ENCODE results near the gene MIOS. TPM values are rescaled to one million over a fixed set of nuclear protein-coding genes. Genes with fewer than 3 reads are reported as not detected.

The MIOS gene
- total and polyA plus RNA-seq, 5 donors from 2014 or later = 17.9 to 40.0 (median 23.2) TPM

DNA sequence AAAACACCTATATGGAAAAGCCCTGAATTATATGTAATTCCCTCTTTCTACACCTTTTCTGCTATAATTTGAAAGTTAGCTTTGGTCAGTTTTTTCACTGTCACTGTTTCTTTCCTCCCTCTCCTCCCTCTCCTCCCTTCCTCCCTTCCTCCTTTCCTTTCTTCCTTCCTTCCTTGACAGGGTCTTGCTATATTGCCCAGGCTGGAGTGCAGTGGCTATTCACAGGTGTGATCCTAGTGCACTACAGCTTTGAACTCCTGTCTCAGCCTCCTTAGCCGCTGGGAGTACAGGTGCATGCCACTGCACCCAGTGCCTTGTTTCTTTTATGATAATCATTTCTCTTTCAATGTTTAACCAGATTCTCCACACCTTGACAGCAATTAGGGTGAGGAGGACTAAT lies 51.7 kb downstream of the MIOS start:
- no peaks in the 10 kb centered on the region for H3K4me1 ChIP-seq (ENCODE audit: control insufficient read depth, insufficient read depth, low read length, poor library complexity, severe bottlenecking)
- no peaks in the 10 kb centered on the region for H3K9me3 Mint-ChIP-seq
- H3K4me1 Mint-ChIP-seq = peaks cover 0 to 14% (median 2%) of the 10 kb centered on the region in 4 donors
- no peak overlapping the region for H3K4me3 ChIP-seq (ENCODE audit: low read depth, low read length)
- H3K27me3 ChIP-seq (ENCODE audit: control insufficient read depth, insufficient read depth, low read length) = no peaks in the 10 kb centered on the region
- no peak overlapping the region for H3K4me3 Mint-ChIP-seq
- no peaks in the 10 kb centered on the region for H3K27me3 Mint-ChIP-seq
- no peaks in the 10 kb centered on the region for H3K36me3 ChIP-seq (ENCODE audit: control insufficient read depth, insufficient read depth, low read length)
- H3K27ac Mint-ChIP-seq = peak overlapping the region in 1 of 3 donors; percentile 2
- DNase-seq = no peak
- no peaks in the 10 kb centered on the region for H3K9me3 ChIP-seq (ENCODE audit: control insufficient read depth in 2 of 2, low read length in 2 of 2)
- no peak overlapping the region for H3K27ac ChIP-seq (ENCODE audit: insufficient read depth, low read length, poor library complexity, severe bottlenecking)
- H3K36me3 Mint-ChIP-seq = no peaks in the 10 kb centered on the region
- ATAC-seq (ENCODE audit: low read depth in 2 of 2) = no peak

DNA sequence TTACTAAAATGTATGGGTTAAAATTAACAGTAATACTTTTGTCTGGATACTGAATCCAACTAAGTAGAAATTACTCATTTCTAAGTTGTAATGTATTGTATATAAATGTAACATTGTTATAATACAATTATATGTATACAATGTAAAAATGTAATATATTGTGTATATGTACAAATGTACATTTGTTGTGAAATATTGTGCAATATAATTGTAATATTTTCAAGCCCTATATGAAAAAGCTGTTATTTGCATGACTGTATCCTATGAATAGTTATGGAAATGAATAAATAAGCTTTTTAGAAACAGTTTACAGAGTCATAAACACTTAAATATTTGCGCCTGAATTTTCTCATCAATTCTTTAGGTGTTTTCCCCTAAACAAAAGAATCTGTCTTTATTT lies 53.6 kb downstream of the MIOS start:
- Histone ChIP-seq H3K36me3 (ENCODE audit: control insufficient read depth, insufficient read depth, low read length) (no peaks in the 10 kb centered on the region), H3K27ac (ENCODE audit: insufficient read depth, low read length, poor library complexity, severe bottlenecking) (no peak overlapping the region), H3K4me1 (ENCODE audit: control insufficient read depth, insufficient read depth, low read length, poor library complexity, severe bottlenecking) (no peaks in the 10 kb centered on the region), H3K4me3 (ENCODE audit: low read depth, low read length) (no peak overlapping the region), H3K27me3 (ENCODE audit: control insufficient read depth, insufficient read depth, low read length) (no peaks in the 10 kb centered on the region), H3K9me3 (ENCODE audit: control insufficient read depth in 2 of 2, low read length in 2 of 2) (no peaks in the 10 kb centered on the region)
- H3K36me3 Mint-ChIP-seq = no peaks in the 10 kb centered on the region
- ATAC-seq (ENCODE audit: low read depth in 2 of 2) (no peak), DNase-seq (no peak)
- H3K27me3 Mint-ChIP-seq = no peaks in the 10 kb centered on the region
- H3K27ac Mint-ChIP-seq = no peak overlapping the region
- H3K9me3 Mint-ChIP-seq = no peaks in the 10 kb centered on the region
- H3K4me3 Mint-ChIP-seq = no peak overlapping the region
- H3K4me1 Mint-ChIP-seq = peaks cover 0 to 12% (median 2%) of the 10 kb centered on the region in 4 donors

DNA sequence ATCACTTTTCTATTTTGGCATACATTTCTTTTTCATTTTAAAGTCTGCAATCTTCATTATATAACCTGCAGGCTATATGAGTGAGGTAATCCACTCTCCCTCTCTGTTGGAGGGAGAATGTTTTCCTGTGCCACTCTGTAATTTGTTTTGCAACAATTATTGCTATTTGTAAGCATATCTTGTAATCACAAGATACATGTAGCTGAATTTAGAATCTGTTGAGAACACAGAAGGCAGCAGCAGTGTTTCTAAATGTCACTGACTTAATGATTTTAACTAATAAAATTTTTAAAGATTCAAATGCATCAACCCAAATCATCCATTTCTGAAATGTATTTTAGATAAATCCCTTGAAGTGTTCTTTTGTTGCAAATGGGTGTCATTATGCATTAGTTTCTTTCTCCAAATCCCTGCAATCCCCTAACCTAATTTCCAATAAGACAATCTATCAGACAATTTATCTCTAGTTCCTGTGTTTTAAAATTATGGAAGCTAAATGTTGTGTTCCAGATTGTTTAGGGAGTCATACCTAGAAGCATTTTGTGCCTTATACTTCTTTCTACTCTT lies 54.0 kb downstream of the MIOS start:
- Mint-ChIP-seq H3K27me3 (peaks cover 3% of the 10 kb centered on the region), H3K36me3 (no peaks in the 10 kb centered on the region), H3K27ac (no peak overlapping the region), H3K4me3 (no peak overlapping the region), H3K4me1 (peaks cover 0 to 9% (median 2%) of the 10 kb centered on the region in 4 donors), H3K9me3 (peaks cover 0 to under 1% (median 0%) of the 10 kb centered on the region in 7 donors)
- no peaks in the 10 kb centered on the region for H3K27me3 ChIP-seq (ENCODE audit: control insufficient read depth, insufficient read depth, low read length)
- H3K27ac ChIP-seq (ENCODE audit: insufficient read depth, low read length, poor library complexity, severe bottlenecking) = no peak overlapping the region
- no peaks in the 10 kb centered on the region for H3K36me3 ChIP-seq (ENCODE audit: control insufficient read depth, insufficient read depth, low read length)
- ATAC-seq (ENCODE audit: low read depth in 2 of 2) (no peak), DNase-seq (no peak)
- H3K4me1 ChIP-seq (ENCODE audit: control insufficient read depth, insufficient read depth, low read length, poor library complexity, severe bottlenecking) = no peaks in the 10 kb centered on the region
- H3K9me3 ChIP-seq (ENCODE audit: control insufficient read depth in 2 of 2, low read length in 2 of 2) = no peaks in the 10 kb centered on the region
- no peak overlapping the region for H3K4me3 ChIP-seq (ENCODE audit: low read depth, low read length)

DNA sequence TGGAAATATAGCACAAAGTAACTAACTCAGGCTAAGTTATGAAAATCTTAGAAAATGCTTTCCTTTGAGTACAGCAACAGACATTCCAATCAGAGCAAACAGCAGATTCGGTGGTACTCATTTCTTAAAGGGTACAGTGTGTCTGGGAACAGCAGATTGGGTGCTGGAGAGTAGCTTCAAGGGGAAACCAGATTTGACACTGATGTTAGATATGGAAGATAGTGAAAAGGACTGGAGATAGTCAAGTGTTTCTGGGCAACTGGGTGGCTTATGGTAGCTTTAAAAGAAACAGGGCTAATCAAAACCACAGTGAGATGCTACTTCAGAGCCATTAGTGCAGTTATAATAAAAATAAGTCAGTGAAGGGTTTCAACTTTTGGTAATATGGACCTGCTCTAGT lies 61.8 kb downstream of the MIOS start:
- no peak overlapping the region for H3K4me3 Mint-ChIP-seq
- peaks cover 0 to 8% (median 0%) of the 10 kb centered on the region in 7 donors for H3K9me3 Mint-ChIP-seq

DNA sequence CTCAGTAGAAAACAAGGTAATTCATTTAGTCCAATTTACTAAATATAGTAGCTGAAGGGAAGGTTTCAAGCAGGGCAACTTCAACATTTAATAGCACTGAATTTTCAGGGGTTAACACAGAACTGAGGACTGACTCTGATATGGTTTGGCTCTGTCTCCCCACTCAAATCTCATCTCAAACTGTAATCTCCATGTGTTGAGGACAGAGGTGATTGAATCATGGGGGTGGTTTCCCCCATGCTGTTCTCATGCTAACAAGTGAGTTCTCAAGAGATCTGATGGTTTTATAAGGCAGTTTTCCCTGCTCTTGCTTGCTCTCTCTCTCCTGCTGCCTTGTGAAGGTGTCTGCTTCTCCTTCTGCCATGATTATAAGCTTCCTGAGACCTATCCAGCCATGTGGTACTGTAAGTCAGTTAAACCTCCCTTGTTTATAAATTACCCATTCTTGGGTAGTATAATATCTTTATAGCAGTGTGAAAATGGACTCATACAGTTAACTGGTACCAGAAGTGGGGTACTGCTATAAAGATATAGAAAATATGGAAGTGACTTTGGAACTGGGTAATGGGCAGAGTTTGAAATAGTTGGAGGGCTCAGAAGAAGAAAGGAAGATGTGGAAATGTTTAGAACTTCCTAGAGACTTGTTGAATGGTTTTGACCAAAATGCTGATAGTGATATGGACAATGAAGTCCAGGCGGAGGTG lies 64.1 kb downstream of the MIOS start:
- Histone ChIP-seq H3K4me3 (ENCODE audit: low read depth, low read length) (no peak overlapping the region), H3K36me3 (ENCODE audit: control insufficient read depth, insufficient read depth, low read length) (no peaks in the 10 kb centered on the region), H3K27ac (ENCODE audit: insufficient read depth, low read length, poor library complexity, severe bottlenecking) (no peak overlapping the region), H3K4me1 (ENCODE audit: control insufficient read depth, insufficient read depth, low read length, poor library complexity, severe bottlenecking) (no peaks in the 10 kb centered on the region), H3K27me3 (ENCODE audit: control insufficient read depth, insufficient read depth, low read length) (peaks cover 2% of the 10 kb centered on the region), H3K9me3 (ENCODE audit: control insufficient read depth in 2 of 2, low read length in 2 of 2) (peaks cover 2 to 5% of the 10 kb centered on the region in 2 experiments)
- ATAC-seq (ENCODE audit: low read depth in 2 of 2) (no peak), DNase-seq (no peak)
- Mint-ChIP-seq H3K4me1 (peaks cover 0 to 1% (median 0%) of the 10 kb centered on the region in 4 donors), H3K9me3 (peaks cover 0 to 6% (median 0%) of the 10 kb centered on the region in 7 donors), H3K27ac (peak overlapping the region in 1 of 3 donors; percentile 38), H3K27me3 (peaks cover 9% of the 10 kb centered on the region), H3K36me3 (peaks cover 9% of the 10 kb centered on the region), H3K4me3 (no peak overlapping the region)

More for the DNA sequence above, 61.8 kb downstream of the MIOS start:
- H3K4me1 ChIP-seq (ENCODE audit: control insufficient read depth, insufficient read depth, low read length, poor library complexity, severe bottlenecking) = no peaks in the 10 kb centered on the region
- peaks cover 2 to 5% of the 10 kb centered on the region in 2 experiments for H3K9me3 ChIP-seq (ENCODE audit: control insufficient read depth in 2 of 2, low read length in 2 of 2)
- Mint-ChIP-seq H3K4me1 (peaks cover 0 to 1% (median 0%) of the 10 kb centered on the region in 4 donors), H3K27ac (no peak overlapping the region), H3K36me3 (peaks cover 4% of the 10 kb centered on the region), H3K27me3 (peaks cover 12% of the 10 kb centered on the region)
- no peak overlapping the region for H3K27ac ChIP-seq (ENCODE audit: insufficient read depth, low read length, poor library complexity, severe bottlenecking)
- H3K27me3 ChIP-seq (ENCODE audit: control insufficient read depth, insufficient read depth, low read length) = peaks cover 2% of the 10 kb centered on the region
- no peak overlapping the region for H3K4me3 ChIP-seq (ENCODE audit: low read depth, low read length)
- H3K36me3 ChIP-seq (ENCODE audit: control insufficient read depth, insufficient read depth, low read length) = no peaks in the 10 kb centered on the region
- no peak for DNase-seq
- ATAC-seq (ENCODE audit: low read depth in 2 of 2) = no peak

DNA sequence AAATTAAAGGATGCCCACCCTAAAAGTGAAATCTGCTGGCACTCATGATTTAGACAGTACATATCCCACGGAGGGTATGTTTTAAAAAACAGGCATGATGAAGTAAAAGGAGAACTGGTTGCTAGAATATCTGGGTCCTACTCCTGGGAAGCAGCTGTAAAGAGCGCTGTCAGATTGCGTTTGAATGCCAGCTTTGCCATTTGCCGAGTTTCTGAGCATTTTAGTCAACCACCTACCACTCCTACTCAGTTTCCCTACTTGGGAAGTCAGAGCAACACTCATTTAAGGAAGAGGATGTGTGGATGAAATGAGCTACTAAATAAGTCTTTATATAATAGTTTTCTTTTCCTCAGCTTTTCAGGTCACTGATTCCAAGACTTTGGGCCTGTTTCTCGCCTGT lies 72.7 kb downstream of the MIOS start:
- peak overlapping the region; percentile 92 for H3K4me3 ChIP-seq (ENCODE audit: low read depth, low read length)
- H3K36me3 ChIP-seq (ENCODE audit: control insufficient read depth, insufficient read depth, low read length) = peaks cover 16% of the 10 kb centered on the region
- Mint-ChIP-seq H3K9me3 (no peaks in the 10 kb centered on the region), H3K4me3 (peak overlapping the region; percentile 93 to 99 (median 96)), H3K27me3 (no peaks in the 10 kb centered on the region), H3K4me1 (peaks cover 8 to 54% (median 32%) of the 10 kb centered on the region in 4 donors), H3K36me3 (peaks cover 28% of the 10 kb centered on the region), H3K27ac (peak overlapping the region; percentile 96 to 100 (median 99))
- ATAC-seq (ENCODE audit: low read depth in 2 of 2) (no peak), DNase-seq (no peak)
- H3K27ac ChIP-seq (ENCODE audit: insufficient read depth, low read length, poor library complexity, severe bottlenecking) = peak overlapping the region; percentile 99
- H3K9me3 ChIP-seq (ENCODE audit: control insufficient read depth in 2 of 2, low read length in 2 of 2) = no peaks in the 10 kb centered on the region
- peaks cover 15% of the 10 kb centered on the region for H3K4me1 ChIP-seq (ENCODE audit: control insufficient read depth, insufficient read depth, low read length, poor library complexity, severe bottlenecking)
- no peaks in the 10 kb centered on the region for H3K27me3 ChIP-seq (ENCODE audit: control insufficient read depth, insufficient read depth, low read length)

DNA sequence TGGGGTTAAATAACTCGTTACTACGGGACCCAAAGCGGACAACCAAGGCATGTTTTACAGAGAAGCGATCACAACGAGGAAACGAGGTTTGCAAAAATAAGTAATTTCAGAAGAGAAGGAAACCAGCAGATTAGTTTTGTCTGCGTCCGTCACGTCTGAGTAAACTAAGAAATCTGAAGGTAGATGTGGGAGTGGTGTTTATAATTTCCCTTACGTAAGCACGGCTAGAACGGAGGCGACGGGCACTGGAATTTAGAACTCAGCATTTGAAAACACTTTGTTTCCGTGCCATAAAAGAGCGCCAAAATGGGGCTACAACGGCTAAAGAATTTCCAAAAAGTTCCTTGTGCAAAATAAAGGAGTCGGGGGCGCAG lies 73.2 kb downstream of the MIOS start:
- H3K27ac ChIP-seq (ENCODE audit: insufficient read depth, low read length, poor library complexity, severe bottlenecking) = peak overlapping the region; percentile 99
- H3K9me3 Mint-ChIP-seq = no peaks in the 10 kb centered on the region
- DNase-seq (peak; percentile 52 to 80 (median 78)), ATAC-seq (ENCODE audit: low read depth in 2 of 2) (peak; percentile 6 to 12)
- peaks cover 15% of the 10 kb centered on the region for H3K4me1 ChIP-seq (ENCODE audit: control insufficient read depth, insufficient read depth, low read length, poor library complexity, severe bottlenecking)
- no peaks in the 10 kb centered on the region for H3K9me3 ChIP-seq (ENCODE audit: control insufficient read depth in 2 of 2, low read length in 2 of 2)
- H3K4me3 ChIP-seq (ENCODE audit: low read depth, low read length) = peak overlapping the region; percentile 92
- H3K27ac Mint-ChIP-seq = peak overlapping the region; percentile 96 to 100 (median 99)
- H3K36me3 Mint-ChIP-seq = peaks cover 29% of the 10 kb centered on the region
- H3K27me3 Mint-ChIP-seq = no peaks in the 10 kb centered on the region
- peak overlapping the region; percentile 93 to 99 (median 96) for H3K4me3 Mint-ChIP-seq
- no peaks in the 10 kb centered on the region for H3K27me3 ChIP-seq (ENCODE audit: control insufficient read depth, insufficient read depth, low read length)
- H3K36me3 ChIP-seq (ENCODE audit: control insufficient read depth, insufficient read depth, low read length) = peaks cover 16% of the 10 kb centered on the region
- H3K4me1 Mint-ChIP-seq = peaks cover 8 to 58% (median 34%) of the 10 kb centered on the region in 4 donors
